Activated CD4-positive, alpha-beta T cell treated with anti-CD3 and anti-CD28 coated beads, Interleukin-2, amount 50 U/mL, for 24 hours (primary cell): ENCODE results near the gene IFNL2.
"Not testable (repeated sequence)": the region's sequence is repeated elsewhere in the genome, so short reads cannot be mapped to it uniquely, and the experiment has no call there.

Experiments used
- DNase-seq, 2 donors: peaks; one replicate each; pipeline ENCODE4 v3.0.0-alpha.2; 2020; ENCODE audit warnings: low read depth in 1 of 2, low spot score in 1 of 2

Gene IFNL2

GRCh38 chr19:39252458-39252857 lies 15.7 kb upstream of the IFNL2 start:
- no peak for DNase-seq

- DNase-seq, result no peak
Observed at GRCh38 chr19:39253374-39254149, 14.6 kb upstream of the IFNL2 start.

- no peak for DNase-seq
Observed at GRCh38 chr19:39254531-39255345, 13.5 kb upstream of the IFNL2 start.

- DNase-seq, result no peak
Observed at GRCh38 chr19:39257227-39257626, 11.0 kb upstream of the IFNL2 start.

DNA sequence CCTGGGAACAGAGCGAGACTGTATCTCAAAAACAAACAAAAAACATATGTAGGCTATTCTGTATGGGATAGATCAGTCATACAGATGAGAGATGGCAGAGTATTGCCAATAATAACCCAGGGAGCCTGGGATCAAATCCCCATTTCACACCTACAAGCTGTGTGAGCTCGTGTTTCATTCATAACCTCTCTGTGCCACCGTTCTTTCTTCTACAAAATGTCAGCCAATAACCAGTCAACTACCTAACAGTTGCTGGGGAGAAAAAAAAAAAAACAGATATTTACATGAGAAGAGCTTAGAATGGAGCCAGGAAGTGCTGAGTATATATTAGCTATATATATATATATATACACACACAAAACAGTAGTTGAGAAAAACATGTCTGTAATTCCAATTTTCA lies 6.5 kb upstream of the IFNL2 start:
- no peak for DNase-seq

- DNase-seq, result no peak
Observed at GRCh38 chr19:39262496-39262895, 5.7 kb upstream of the IFNL2 start.

GRCh38 chr19:39263912-39264305 lies 4.3 kb upstream of the IFNL2 start:
- no peak for DNase-seq

DNA sequence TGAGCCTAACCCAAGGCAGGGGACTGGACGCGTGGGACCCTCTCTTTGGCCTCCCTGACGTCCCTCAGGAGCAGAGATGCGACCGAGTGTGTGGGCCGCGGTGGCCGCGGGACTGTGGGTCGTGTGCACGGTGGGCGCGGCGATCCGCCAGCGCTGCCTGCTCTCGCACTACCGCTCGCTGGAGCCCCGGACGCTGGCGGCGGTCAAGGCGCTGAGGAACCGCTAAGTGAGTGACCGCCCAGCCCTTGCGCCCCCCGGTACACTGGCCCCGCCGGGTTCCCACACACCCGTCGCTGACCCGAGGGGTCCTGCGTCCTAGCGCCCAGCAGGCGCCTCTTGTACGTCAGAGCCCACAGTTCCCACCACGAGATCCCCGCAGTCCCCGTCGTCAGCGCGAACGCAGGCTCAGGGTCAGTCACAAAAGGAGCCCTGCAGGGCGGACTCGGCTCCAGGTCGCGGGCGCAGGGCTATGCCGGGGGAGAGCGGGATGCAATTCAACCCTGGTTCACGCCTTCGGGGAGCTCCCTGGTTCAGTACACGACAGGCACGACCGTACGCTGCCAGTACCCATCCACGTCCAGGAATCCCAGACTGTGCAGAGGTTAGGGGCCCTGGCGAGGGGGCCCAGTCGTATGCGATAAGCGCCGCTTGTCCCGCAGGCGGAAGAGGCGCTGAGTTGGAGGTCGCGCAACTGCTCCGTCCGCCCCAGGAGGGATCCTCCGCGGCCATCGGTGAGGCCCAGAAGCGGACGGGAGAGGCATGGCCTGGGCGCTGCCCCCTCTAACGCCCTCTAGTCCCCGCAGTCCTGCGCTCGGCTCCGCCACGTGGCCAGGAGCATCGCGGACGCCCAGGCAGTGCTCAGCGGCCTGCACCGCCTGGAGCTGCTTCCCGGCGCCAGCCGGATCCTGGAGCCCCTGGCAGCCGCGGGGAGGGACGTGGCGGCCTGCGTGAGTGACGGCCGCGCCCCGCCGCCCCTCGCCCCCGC lies 3.6 kb upstream of the IFNL2 start:
- DNase-seq, result no peak

DNA sequence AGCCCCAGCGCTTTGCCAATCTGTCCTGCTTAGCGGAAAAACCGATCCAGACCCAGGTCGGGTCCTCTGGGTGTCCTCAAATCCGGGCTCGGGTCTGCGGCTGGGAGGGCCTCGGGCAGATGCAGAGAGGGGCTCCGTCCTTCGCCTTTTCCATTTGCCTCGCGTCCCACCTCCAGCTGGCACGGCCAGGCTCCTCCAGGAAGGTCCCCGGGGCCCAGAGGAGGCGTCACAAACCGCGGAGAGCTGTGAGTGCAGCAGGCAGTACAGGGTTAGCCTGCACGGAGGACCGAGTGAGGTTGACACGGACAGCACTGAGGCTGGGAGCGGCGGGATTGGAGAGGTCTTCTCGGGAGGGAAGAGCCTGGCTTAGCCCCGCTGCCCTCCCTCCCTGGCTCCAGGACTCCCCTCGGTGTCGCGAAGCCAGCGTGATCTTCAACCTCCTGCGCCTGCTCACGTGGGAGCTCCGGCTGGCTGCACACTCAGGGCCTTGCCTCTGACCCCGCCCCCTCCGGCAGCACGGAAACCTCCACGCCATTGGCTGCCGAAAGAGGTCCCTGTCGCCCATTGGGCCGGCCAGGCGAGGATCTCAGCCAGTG lies 2.8 kb upstream of the IFNL2 start:
- DNase-seq, result no peak

DNA sequence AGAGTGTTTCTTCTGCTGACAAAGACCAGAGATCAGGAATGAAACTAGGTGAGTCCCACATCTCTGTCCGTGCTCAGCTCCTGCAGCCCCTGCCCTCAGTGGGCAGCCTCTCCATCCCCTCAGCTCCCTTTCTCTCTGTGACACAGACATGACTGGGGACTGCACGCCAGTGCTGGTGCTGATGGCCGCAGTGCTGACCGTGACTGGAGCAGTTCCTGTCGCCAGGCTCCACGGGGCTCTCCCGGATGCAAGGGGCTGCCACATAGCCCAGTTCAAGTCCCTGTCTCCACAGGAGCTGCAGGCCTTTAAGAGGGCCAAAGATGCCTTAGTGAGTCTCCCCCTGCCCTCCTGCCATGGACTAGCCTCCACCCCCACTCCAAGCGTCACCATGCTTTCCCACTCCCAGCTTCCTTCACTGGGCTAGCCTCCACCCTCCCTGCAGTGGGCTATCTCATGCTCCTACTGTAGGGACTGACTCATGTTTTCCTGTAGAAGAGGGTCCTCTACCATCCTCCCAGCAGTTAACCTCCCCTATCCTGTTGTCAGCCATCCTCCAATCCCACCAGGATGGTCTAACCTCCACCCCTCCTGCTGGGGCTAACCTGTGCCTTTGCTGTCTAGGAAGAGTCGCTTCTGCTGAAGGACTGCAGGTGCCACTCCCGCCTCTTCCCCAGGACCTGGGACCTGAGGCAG lies 481 bp downstream of the IFNL2 start:
- not testable (repeated sequence) for DNase-seq

DNA sequence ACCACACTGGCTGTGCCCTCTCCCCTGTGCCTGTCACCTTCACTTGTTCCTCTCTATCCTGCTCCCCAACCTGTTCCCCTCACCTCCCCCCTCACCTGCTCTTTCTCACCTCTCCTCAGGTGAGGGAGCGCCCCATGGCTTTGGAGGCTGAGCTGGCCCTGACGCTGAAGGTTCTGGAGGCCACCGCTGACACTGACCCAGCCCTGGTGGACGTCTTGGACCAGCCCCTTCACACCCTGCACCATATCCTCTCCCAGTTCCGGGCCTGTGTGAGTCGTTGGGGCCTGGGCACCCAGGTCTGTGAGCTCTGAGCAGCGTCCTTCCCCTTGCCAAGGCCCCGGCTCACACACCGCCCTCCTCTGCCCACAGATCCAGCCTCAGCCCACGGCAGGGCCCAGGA lies 1.2 kb downstream of the IFNL2 start:
- DNase-seq, result not testable (repeated sequence)

DNA sequence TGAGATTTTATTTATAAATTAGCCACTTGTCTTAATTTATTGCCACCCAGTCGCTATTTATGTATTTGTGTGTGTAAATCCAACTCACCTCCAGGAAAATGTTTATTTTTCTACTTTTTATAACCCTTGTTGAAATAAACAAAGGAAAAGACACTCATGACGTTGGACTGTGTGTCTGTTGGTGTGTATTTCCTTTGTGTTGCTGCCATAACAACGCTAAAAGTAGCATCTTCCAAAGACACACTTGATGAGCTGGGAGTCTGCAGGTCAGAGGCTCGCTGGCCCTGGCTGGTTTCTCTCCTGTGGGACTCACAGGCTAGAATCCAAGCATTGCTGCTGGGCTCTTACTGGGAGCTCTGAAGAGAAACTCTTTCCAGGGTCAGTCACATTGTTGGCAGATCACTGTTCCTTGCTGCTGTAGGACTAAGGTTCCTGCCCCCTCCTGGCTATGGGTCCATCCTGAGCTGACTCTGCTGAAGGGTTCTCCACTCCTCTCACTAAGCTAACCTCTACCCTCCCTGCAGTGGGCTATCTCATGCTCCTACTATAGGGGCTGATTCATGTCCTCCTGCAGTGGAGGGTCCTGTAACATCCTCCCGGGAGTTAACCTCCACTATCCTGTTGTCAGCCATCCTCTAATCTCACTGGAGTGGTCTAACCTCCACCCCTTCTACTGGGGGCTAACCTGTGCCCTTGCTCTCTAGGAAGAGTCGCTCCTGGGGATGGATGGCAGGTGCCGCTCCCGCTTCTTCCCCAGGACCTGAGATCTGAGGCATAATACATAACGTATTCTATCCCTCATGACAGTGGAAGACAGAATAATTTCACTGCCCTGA lies 2.1 kb downstream of the IFNL2 start:
- DNase-seq, result no peak

- not testable (repeated sequence) for DNase-seq
Observed at GRCh38 chr19:39273859-39274258, 5.7 kb downstream of the IFNL2 start.

DNA sequence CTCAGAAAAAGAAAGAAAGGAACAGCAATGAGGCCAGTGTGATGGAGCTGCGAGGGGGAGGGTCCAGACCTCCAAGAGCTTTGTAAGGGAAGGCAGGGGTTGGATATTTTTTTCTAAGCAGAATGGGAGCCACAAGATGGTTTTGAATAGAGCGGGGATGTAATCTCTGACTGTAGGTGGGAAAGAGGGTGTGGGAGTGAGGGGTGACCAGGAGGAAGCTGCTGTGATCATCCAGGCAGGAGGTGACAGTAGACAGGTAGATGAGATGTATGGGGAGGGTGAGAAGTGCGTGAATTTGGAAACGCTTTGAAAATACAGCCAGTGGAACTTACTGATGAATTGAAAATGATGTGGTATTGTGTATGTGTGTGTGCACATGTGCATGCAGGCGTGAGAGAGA lies 7.4 kb downstream of the IFNL2 start:
- DNase-seq, result no peak

GRCh38 chr19:39276740-39277139 lies 8.5 kb downstream of the IFNL2 start:
- DNase-seq, result no peak

DNA sequence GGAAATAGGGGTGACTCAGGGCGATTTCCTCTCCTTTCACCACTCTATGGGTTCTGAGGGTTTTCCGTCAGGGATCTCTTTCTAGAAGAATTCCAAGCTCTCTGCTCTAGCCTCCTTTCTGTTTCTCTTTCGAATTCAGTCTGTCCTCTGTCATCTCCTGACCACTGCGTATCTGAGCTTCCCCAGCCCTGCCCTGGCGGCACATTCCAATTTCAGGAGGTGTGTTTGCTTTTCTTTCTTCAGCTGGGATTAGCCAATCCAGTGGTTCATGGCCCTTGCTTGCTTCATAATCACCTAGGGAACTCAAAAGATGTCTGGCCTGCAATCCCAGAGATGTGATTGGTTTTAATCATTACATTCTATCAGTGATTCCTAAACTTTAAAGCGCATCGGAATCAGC lies 9.4 kb downstream of the IFNL2 start:
- no peak for DNase-seq

- DNase-seq, result no peak
Observed at GRCh38 chr19:39282021-39282420, 13.8 kb downstream of the IFNL2 start.

GRCh38 chr19:39284032-39284431 lies 15.8 kb downstream of the IFNL2 start:
- DNase-seq, result no peak

DNA sequence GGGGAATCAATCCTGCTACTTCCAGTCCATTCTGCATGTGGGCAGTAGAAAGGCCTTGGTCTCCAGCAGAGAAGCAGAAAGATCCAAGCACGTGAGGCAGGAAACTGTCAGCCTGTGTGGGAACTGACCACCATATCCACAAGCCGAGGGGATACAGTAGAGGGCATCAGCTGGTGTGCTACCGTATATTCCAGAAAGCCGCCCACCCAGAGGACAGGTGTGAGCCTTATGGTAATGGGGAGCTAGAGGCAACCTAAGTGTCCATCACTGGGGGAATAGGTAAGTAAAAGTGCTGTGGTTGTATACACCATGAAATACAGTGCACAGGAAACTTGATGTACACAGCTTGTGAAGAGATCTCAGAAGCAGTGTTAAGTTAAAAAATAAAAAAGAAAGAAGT lies 25.2 kb downstream of the IFNL2 start:
- DNase-seq, result no peak
